Neural cell (in vitro differentiated cells): ENCODE measurements around the gene CACNA1B. TPM values are rescaled to one million over a fixed set of nuclear protein-coding genes. Genes with fewer than 3 reads are reported as not detected.
"Not testable (repeated sequence)": the region's sequence is repeated elsewhere in the genome, so short reads cannot be mapped to it uniquely, and the experiment has no call there.

ENCODE experiments used
- H2AFZ ChIP-seq: fragments of 200-600, 300-800 bp; sonication (generic), shearing (Covaris generic); 2 replicates; pipeline ENCODE4 v1.6.0; 2014; ENCODE audit warnings: low read depth, mild to moderate bottlenecking, antibody characterized with exemption, low read length, moderate library complexity
- H3F3A ChIP-seq: fragments of 200-600 bp; shearing (Covaris generic); 2 replicates; pipeline ENCODE4 v1.6.1; 2016; ENCODE audit warnings: mild to moderate bottlenecking, moderate library complexity, mixed read lengths, antibody characterized with exemption, low read length; ENCODE audit not compliant: insufficient read depth, poor library complexity, severe bottlenecking
- H3K27ac ChIP-seq: fragments of 200-600, 300-800 bp; sonication (generic), shearing (Covaris generic); 2 replicates; pipeline ENCODE4 v1.5.1; 2014; ENCODE audit warnings: mild to moderate bottlenecking, low read length, moderate library complexity
- H3K27me3 ChIP-seq: fragments of 300-800, 200-600 bp; sonication (generic), shearing (Covaris generic); 2 replicates; pipeline ENCODE4 v1.6.0; 2014; ENCODE audit warnings: mild to moderate bottlenecking, low read depth, low read length, moderate library complexity; ENCODE audit not compliant: insufficient read depth
- H3K36me3 ChIP-seq: fragments of 300-800, 200-600 bp; sonication (generic), shearing (Covaris generic); 2 replicates; pipeline ENCODE4 v1.5.1; 2014; ENCODE audit warnings: mild to moderate bottlenecking, antibody characterized with exemption, low read length, moderate library complexity; ENCODE audit not compliant: insufficient read depth
- H3K4me2 ChIP-seq: fragments of 300-800, 200-600 bp; sonication (generic), shearing (Covaris generic); 2 replicates; pipeline ENCODE4 v1.6.0; 2014; ENCODE audit warnings: mild to moderate bottlenecking, low read length
- H3K4me3 ChIP-seq: fragments of 300-800, 200-600 bp; sonication (generic), shearing (Covaris generic); 2 replicates; pipeline ENCODE4 v1.5.1; 2014; ENCODE audit warnings: mild to moderate bottlenecking, low read length, moderate library complexity
- H3K79me2 ChIP-seq: fragments of 200-600 bp; shearing (Covaris generic); replicated peaks from 2 replicates; pipeline ENCODE4 v1.6.0; 2014; ENCODE audit warnings: mild to moderate bottlenecking, low read length, moderate library complexity; ENCODE audit not compliant: insufficient read depth
- H3K9ac ChIP-seq: fragments of 300-800, 200-600 bp; sonication (generic), shearing (Covaris generic); 2 replicates; pipeline ENCODE4 v1.6.1; 2016; ENCODE audit warnings: mild to moderate bottlenecking, low read length, mixed read lengths
- H3K9me2 ChIP-seq: fragments of 200-600 bp; shearing (Covaris generic); 2 replicates; pipeline ENCODE4 v1.6.1; 2016; ENCODE audit warnings: mild to moderate bottlenecking, low read length, mixed read lengths; ENCODE audit not compliant: insufficient read depth
- H3K9me3 ChIP-seq: fragments of 200-600, 300-800 bp; sonication (generic), shearing (Covaris generic); 2 replicates; pipeline ENCODE4 v1.6.1; 2016; ENCODE audit warnings: mild to moderate bottlenecking, mixed run types, low read length, moderate library complexity, mixed read lengths
- H4K20me1 ChIP-seq: fragments of 200-600 bp; shearing (Covaris generic); 2 replicates; pipeline ENCODE4 v1.6.1; 2016; ENCODE audit warnings: mild to moderate bottlenecking, mixed run types; ENCODE audit not compliant: insufficient read depth
- polyA plus RNA-seq: library from polyadenylated mRNA; depleted of rRNA; stranded (reverse); fragments of >200 nt; gene quantifications from 2 replicates; pipeline ENCODE4 v1.2.3, GENCODE V29; 2014
- small RNA-seq, 3 experiments: library from RNA; depleted of rRNA; stranded (forward); fragments of <200 nt; gene quantifications; one replicate each; pipeline ENCODE3, GENCODE V24; 2012

The CACNA1B gene
- polyA plus RNA-seq, 1 donor from 2014 or later: 5.8 TPM

GRCh38 chr9:138149672-138150656 is 272.4 kb downstream of the CACNA1B start:
- H2AFZ ChIP-seq, H3K4me2 ChIP-seq, H3K27me3 ChIP-seq, H3K9me3 ChIP-seq, H3K4me3 ChIP-seq, H3K79me2 ChIP-seq, H3K27ac ChIP-seq, H4K20me1 ChIP-seq, H3F3A ChIP-seq, H3K9ac ChIP-seq, H3K9me2 ChIP-seq, H3K36me3 ChIP-seq: not testable (repeated sequence)

GRCh38 chr9:138155788-138156187 is 278.2 kb downstream of the CACNA1B start:
- H3K79me2 ChIP-seq, H3K27ac ChIP-seq, H4K20me1 ChIP-seq, H3K9ac ChIP-seq, H3K36me3 ChIP-seq, H2AFZ ChIP-seq, H3K4me2 ChIP-seq, H3F3A ChIP-seq, H3K4me3 ChIP-seq, H3K9me3 ChIP-seq, H3K9me2 ChIP-seq, H3K27me3 ChIP-seq: not testable (repeated sequence)

GRCh38 chr9:138166793-138167192 is 289.2 kb downstream of the CACNA1B start:
- H3K9ac ChIP-seq, H3K4me2 ChIP-seq: not testable (repeated sequence)

More at GRCh38 chr9:138166793-138167192, 289.2 kb downstream of the CACNA1B start:
- H3K79me2 ChIP-seq, H4K20me1 ChIP-seq, H3K27me3 ChIP-seq, H3K9me2 ChIP-seq, H2AFZ ChIP-seq, H3K36me3 ChIP-seq, H3K27ac ChIP-seq, H3K9me3 ChIP-seq, H3K4me3 ChIP-seq, H3F3A ChIP-seq: not testable (repeated sequence)

Small RNA genes within 50 kb of the gene (small RNA-seq; reads per million reads assigned to genes)
- gene AL591424.2 (0 reads per million in 3 experiments), gene MIR602 (0 to 0.58 (median 0) reads per million in 3 experiments)
